Measurements from ENCODE around the gene IMMT.
"Not testable (repeated sequence)": the region's sequence is repeated elsewhere in the genome, so short reads cannot be mapped to it uniquely, and the experiment has no call there.

IMMT gene

GRCh38 chr2:86232910-86233309 lies 37.6 kb upstream of the IMMT start:
- TF ChIP-seq CTCF (IDR thresholded peaks at IDR 0.05; ENCODE audit: low read depth, low read length) = no peak
- DNase-seq (ENCODE audit: extremely low read depth, low read depth) = no peak

- TF ChIP-seq CTCF (IDR thresholded peaks at IDR 0.05; ENCODE audit: low read depth, low read length) = no peak
- DNase-seq (ENCODE audit: extremely low read depth, low read depth) = no peak
Measured at GRCh38 chr2:86232373-86232784, 37.1 kb upstream of the IMMT start.

- no peak for DNase-seq (ENCODE audit: extremely low read depth, low read depth)
Measured at GRCh38 chr2:86231680-86232372, 36.6 kb upstream of the IMMT start.

GRCh38 chr2:86230961-86231360 lies 35.7 kb upstream of the IMMT start:
- no peak for DNase-seq (ENCODE audit: extremely low read depth, low read depth)
- TF ChIP-seq CTCF (IDR thresholded peaks at IDR 0.05; ENCODE audit: low read depth, low read length) = no peak

More at GRCh38 chr2:86231680-86232372, 36.6 kb upstream of the IMMT start:
- TF ChIP-seq CTCF (IDR thresholded peaks at IDR 0.05; ENCODE audit: low read depth, low read length) = no peak

GRCh38 chr2:86229221-86229620 lies 34.0 kb upstream of the IMMT start:
- DNase-seq (ENCODE audit: extremely low read depth, low read depth) = no peak
- no peak for TF ChIP-seq CTCF (IDR thresholded peaks at IDR 0.05; ENCODE audit: low read depth, low read length)

GRCh38 chr2:86228574-86228973 lies 33.3 kb upstream of the IMMT start:
- DNase-seq (ENCODE audit: extremely low read depth, low read depth) = not testable (repeated sequence)

GRCh38 chr2:86227685-86228084 lies 32.4 kb upstream of the IMMT start:
- no peak for TF ChIP-seq CTCF (IDR thresholded peaks at IDR 0.05; ENCODE audit: low read depth, low read length)
- no peak for DNase-seq (ENCODE audit: extremely low read depth, low read depth)
